Activated naive CD8-positive, alpha-beta T cell treated with anti-CD3 and anti-CD28 coated beads, Interleukin-2, amount 50 U/mL, for 24 hours (primary cell): ENCODE measurements around the gene UBA5.
A peak's percentile ranks its signal among the peaks of the same experiment; 100 is the strongest.

Source experiments
- ATAC-seq: fragments of 150-1000 bp; cut with Tn5 transposase; one replicate; pipeline ENCODE4 v1.10.0; 2021
- DNase-seq: peaks from one replicate; pipeline ENCODE4 v3.0.0; 2021
- H3K27ac Mint-ChIP-seq: one replicate; pipeline ENCODE4 v1.8.0; 2021; ENCODE audit warnings: mild to moderate bottlenecking, mixed read lengths
- H3K27me3 Mint-ChIP-seq: one replicate; pipeline ENCODE4 v1.8.0; 2021; ENCODE audit warnings: mixed read lengths
- H3K36me3 Mint-ChIP-seq: one replicate; pipeline ENCODE4 v1.8.0; 2021; ENCODE audit warnings: low read depth, mixed read lengths
- H3K4me1 Mint-ChIP-seq: one replicate; pipeline ENCODE4 v1.8.0; 2021; ENCODE audit warnings: mixed read lengths
- H3K4me3 Mint-ChIP-seq: one replicate; pipeline ENCODE4 v1.8.0; 2021; ENCODE audit warnings: mild to moderate bottlenecking, moderate library complexity, mixed read lengths
- H3K9me3 Mint-ChIP-seq: one replicate; pipeline ENCODE4 v1.8.0; 2021; ENCODE audit warnings: mixed read lengths

The UBA5 gene

DNA sequence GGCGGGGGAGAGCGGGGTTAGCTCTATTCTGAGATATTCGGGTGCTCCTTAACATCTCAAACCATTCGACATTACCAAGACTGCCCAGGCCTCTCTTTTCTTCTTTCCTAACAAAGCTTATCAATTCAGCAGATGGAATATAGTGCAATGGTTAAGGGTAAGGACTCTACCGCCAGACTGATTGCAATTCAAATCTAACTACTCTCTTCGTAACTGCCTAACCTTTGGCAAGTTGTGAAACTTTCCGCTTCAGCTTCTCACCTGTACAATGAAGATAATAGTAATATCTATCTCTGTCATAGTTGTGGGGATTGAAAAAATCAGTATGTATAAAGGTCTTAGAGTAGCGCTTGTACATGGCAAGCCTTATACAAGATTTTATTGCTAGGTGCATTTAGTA lies 972 bp downstream of the UBA5 start:
- peak overlapping the region; percentile 97 for H3K27ac Mint-ChIP-seq
- peak overlapping the region; percentile 97 for H3K4me3 Mint-ChIP-seq
- DNase-seq = no peak
- no peaks in the 10 kb centered on the region for H3K9me3 Mint-ChIP-seq
- H3K4me1 Mint-ChIP-seq = peaks cover 67% of the 10 kb centered on the region
- H3K27me3 Mint-ChIP-seq = no peaks in the 10 kb centered on the region
- peaks cover 19% of the 10 kb centered on the region for H3K36me3 Mint-ChIP-seq
- no peak for ATAC-seq

GRCh38 chr3:132662212-132662611 lies 2.1 kb downstream of the UBA5 start:
- Mint-ChIP-seq H3K9me3 (no peaks in the 10 kb centered on the region), H3K27me3 (no peaks in the 10 kb centered on the region), H3K4me3 (peak overlapping the region; percentile 97), H3K27ac (no peak overlapping the region), H3K36me3 (peaks cover 23% of the 10 kb centered on the region), H3K4me1 (peaks cover 60% of the 10 kb centered on the region)
- ATAC-seq (no peak), DNase-seq (no peak)

- H3K4me3 Mint-ChIP-seq = no peak overlapping the region
- ATAC-seq (no peak), DNase-seq (no peak)
- H3K9me3 Mint-ChIP-seq = no peaks in the 10 kb centered on the region
- H3K27me3 Mint-ChIP-seq = no peaks in the 10 kb centered on the region
- H3K36me3 Mint-ChIP-seq = peaks cover 29% of the 10 kb centered on the region
- H3K4me1 Mint-ChIP-seq = peaks cover 43% of the 10 kb centered on the region
- no peak overlapping the region for H3K27ac Mint-ChIP-seq
Observed at GRCh38 chr3:132665230-132665745, 5.2 kb downstream of the UBA5 start.

GRCh38 chr3:132669256-132669777 lies 9.2 kb downstream of the UBA5 start:
- DNase-seq (no peak), ATAC-seq (no peak)
- no peak overlapping the region for H3K4me3 Mint-ChIP-seq
- peaks cover 23% of the 10 kb centered on the region for H3K36me3 Mint-ChIP-seq
- no peaks in the 10 kb centered on the region for H3K9me3 Mint-ChIP-seq
- no peaks in the 10 kb centered on the region for H3K27me3 Mint-ChIP-seq
- H3K27ac Mint-ChIP-seq = no peak overlapping the region
- H3K4me1 Mint-ChIP-seq = peaks cover 10% of the 10 kb centered on the region

DNA sequence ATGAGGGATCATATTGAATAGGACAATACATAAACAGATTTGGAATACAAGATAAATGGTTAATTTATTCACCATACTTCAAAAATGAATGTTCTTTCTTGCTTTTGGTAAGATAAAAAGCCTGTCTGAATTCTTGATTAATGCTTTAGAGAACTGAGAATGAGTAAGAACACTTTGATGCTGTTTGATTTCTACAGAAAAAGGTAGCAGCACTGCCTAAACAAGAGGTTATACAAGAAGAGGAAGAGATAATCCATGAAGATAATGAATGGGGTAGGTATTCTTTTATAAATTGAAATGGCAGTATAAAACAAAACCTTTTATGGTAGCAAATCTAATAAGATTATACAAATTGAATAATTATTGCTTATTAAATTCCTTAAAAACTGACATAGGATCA lies 15.3 kb downstream of the UBA5 start:
- H3K27me3 Mint-ChIP-seq = no peaks in the 10 kb centered on the region
- H3K4me1 Mint-ChIP-seq = no peaks in the 10 kb centered on the region
- peaks cover 35% of the 10 kb centered on the region for H3K36me3 Mint-ChIP-seq
- H3K4me3 Mint-ChIP-seq = no peak overlapping the region
- H3K27ac Mint-ChIP-seq = no peak overlapping the region
- no peaks in the 10 kb centered on the region for H3K9me3 Mint-ChIP-seq
- ATAC-seq (no peak), DNase-seq (no peak)

GRCh38 chr3:132679911-132680310 lies 19.8 kb downstream of the UBA5 start:
- no peaks in the 10 kb centered on the region for H3K9me3 Mint-ChIP-seq
- ATAC-seq = no peak
- no peak overlapping the region for H3K4me3 Mint-ChIP-seq
- H3K27ac Mint-ChIP-seq = peak overlapping the region; percentile 9
- DNase-seq = no peak
- no peaks in the 10 kb centered on the region for H3K4me1 Mint-ChIP-seq
- peaks cover 32% of the 10 kb centered on the region for H3K36me3 Mint-ChIP-seq
- H3K27me3 Mint-ChIP-seq = no peaks in the 10 kb centered on the region

- Mint-ChIP-seq H3K27ac (no peak overlapping the region), H3K4me3 (no peak overlapping the region), H3K9me3 (no peaks in the 10 kb centered on the region), H3K36me3 (peaks cover 23% of the 10 kb centered on the region), H3K4me1 (no peaks in the 10 kb centered on the region), H3K27me3 (no peaks in the 10 kb centered on the region)
- ATAC-seq = no peak
- no peak for DNase-seq
Observed at GRCh38 chr3:132681421-132681820, 21.3 kb downstream of the UBA5 start.

DNA sequence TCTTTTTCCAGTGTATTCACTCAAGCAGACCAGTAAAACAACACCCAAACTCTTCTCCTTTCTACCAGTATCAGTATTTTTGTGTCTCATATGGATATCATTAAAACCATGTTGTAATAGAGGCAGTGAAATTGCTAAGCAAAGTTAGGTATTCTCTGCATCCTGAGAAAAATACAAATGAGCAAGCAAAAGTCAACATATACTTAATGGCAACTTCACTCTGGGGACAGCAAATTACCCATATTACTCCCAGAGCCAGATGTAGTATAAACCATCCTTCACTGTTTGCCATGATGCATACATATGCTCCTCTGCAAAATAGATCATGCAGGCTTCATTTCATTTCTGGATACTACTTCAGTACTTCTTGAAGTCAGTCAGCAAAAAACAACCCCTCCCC lies 22.1 kb downstream of the UBA5 start:
- ATAC-seq (no peak), DNase-seq (no peak)
- Mint-ChIP-seq H3K9me3 (no peaks in the 10 kb centered on the region), H3K27me3 (no peaks in the 10 kb centered on the region), H3K36me3 (peaks cover 22% of the 10 kb centered on the region), H3K4me1 (no peaks in the 10 kb centered on the region), H3K27ac (no peak overlapping the region), H3K4me3 (no peak overlapping the region)

DNA sequence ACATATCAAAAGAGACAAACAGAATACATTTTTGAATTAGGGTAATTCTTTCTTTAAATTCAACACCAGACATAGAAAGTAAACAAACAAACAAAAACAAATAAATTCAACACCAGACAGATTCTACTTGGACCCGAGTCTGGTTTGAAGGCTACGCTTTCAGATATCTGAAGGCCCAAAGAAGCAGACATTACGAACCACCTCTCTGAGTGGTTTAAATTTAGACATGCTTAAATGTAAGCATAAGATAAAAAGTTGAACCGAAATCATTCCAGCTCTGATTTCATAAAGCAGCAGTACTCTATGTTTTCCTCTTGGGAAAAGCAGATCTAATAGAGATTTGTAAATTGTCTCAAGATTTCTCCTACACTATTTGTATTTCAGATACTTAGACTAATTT lies 29.9 kb downstream of the UBA5 start:
- Mint-ChIP-seq H3K27me3 (no peaks in the 10 kb centered on the region), H3K9me3 (no peaks in the 10 kb centered on the region), H3K27ac (no peak overlapping the region), H3K4me3 (no peak overlapping the region), H3K36me3 (peaks cover 18% of the 10 kb centered on the region), H3K4me1 (peaks cover 2% of the 10 kb centered on the region)
- ATAC-seq (no peak), DNase-seq (no peak)

DNA sequence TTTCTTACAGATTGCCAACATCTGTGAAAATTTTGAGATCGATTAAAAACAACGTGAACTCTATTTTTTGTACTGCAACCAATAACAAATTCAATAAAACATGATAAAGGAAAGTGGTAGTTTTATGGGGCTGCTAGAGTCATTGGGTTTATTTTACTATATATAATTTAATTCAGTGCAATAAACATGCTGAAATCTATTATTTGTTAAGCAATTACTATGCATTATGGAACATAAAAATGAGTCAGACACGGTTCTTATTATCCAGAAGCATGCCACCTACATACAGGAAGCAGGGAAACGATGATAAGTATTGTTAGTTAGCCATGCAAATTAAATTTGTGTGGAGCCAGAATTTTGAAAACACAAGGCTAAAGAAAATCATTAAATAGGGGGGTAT lies 34.9 kb downstream of the UBA5 start:
- ATAC-seq (no peak), DNase-seq (no peak)
- Mint-ChIP-seq H3K27ac (no peak overlapping the region), H3K36me3 (peaks cover 24% of the 10 kb centered on the region), H3K27me3 (no peaks in the 10 kb centered on the region), H3K4me1 (peaks cover 2% of the 10 kb centered on the region), H3K4me3 (no peak overlapping the region), H3K9me3 (no peaks in the 10 kb centered on the region)

GRCh38 chr3:132695422-132695821 lies 35.3 kb downstream of the UBA5 start:
- Mint-ChIP-seq H3K27ac (peak overlapping the region; percentile 25), H3K27me3 (no peaks in the 10 kb centered on the region), H3K4me1 (peaks cover 2% of the 10 kb centered on the region), H3K4me3 (no peak overlapping the region), H3K9me3 (no peaks in the 10 kb centered on the region), H3K36me3 (peaks cover 22% of the 10 kb centered on the region)
- DNase-seq (no peak), ATAC-seq (no peak)

- ATAC-seq (no peak), DNase-seq (no peak)
- Mint-ChIP-seq H3K27ac (no peak overlapping the region), H3K36me3 (peaks cover 34% of the 10 kb centered on the region), H3K4me1 (no peaks in the 10 kb centered on the region), H3K27me3 (no peaks in the 10 kb centered on the region), H3K4me3 (no peak overlapping the region), H3K9me3 (no peaks in the 10 kb centered on the region)
Observed at GRCh38 chr3:132703733-132704132, 43.6 kb downstream of the UBA5 start.

DNA sequence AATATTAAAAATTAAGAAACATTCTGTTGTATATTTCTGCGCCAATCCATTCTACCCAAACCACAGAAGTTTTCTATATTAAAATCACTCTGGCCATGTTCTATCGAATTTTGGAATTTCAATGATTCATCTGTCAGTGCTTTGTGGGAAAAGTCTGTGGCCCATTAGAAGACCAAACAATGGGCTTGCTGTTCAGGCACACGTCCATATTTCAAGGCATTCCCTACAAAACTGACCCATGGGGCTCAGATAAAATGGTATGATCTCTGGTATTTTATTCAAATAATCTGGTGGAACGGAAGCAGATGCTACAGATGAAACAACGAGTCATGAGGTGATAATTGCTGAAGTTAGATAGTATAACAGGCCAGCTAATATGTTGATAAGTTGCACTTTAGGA lies 49.6 kb downstream of the UBA5 start:
- no peak for DNase-seq
- no peak overlapping the region for H3K4me3 Mint-ChIP-seq
- no peaks in the 10 kb centered on the region for H3K4me1 Mint-ChIP-seq
- peaks cover 27% of the 10 kb centered on the region for H3K36me3 Mint-ChIP-seq
- ATAC-seq = no peak
- no peak overlapping the region for H3K27ac Mint-ChIP-seq
- H3K27me3 Mint-ChIP-seq = no peaks in the 10 kb centered on the region
- no peaks in the 10 kb centered on the region for H3K9me3 Mint-ChIP-seq

DNA sequence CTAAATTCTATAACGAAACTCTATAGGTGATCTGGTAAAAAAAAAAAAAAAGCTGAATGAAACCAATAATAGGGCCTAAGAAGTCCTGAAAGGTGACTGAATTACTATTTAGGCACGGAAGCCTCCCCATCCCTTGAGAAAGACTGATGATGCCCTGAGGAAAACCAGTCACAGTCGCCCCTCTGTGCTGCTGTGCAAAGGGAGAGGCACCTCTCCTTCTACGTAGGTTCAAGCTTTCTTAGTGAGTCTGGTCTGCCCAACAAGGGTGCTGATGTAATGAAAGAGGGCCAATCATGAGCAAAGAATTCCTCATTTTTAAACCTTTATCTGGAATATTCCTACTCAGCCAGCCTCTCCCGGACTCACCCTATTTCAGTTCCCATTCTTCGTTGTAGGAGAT lies 50.2 kb downstream of the UBA5 start:
- no peak overlapping the region for H3K27ac Mint-ChIP-seq
- H3K4me1 Mint-ChIP-seq = peaks cover 3% of the 10 kb centered on the region
- no peak for DNase-seq
- no peaks in the 10 kb centered on the region for H3K9me3 Mint-ChIP-seq
- no peaks in the 10 kb centered on the region for H3K27me3 Mint-ChIP-seq
- peaks cover 27% of the 10 kb centered on the region for H3K36me3 Mint-ChIP-seq
- H3K4me3 Mint-ChIP-seq = no peak overlapping the region
- ATAC-seq = no peak

DNA sequence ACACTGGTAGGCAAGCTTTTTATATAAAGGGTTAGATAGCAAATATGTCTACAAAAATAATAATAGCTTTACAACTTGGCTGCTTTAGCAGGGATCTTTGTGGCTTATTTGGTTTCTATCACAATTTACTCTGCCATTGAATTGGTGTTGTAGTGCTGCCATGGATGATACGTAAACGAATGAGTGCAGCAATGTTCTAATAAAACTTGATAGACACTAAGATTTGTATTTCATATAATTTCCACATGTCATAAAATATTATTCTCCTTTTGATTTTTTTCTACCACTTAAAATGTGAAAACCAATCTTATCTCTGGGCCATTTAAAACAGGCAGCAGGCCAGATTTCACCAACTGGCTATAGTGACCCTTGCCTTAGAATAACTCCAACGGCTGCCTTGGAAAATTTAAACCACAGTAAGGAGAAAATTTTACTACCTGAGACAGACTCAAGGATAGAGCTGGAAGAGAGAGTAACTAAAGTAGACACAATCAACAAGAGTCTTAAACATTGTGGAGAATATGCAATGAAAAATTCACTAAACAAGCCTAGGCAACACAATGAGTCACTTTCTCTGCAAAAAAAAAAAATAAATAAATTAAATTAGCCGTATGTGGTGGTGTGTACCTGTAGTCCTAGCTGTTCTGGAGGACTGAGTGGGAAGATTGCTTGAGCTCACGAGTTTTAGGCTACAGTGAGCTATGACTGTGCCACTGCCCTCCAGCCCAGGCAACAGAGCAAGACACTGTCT lies 54.0 kb downstream of the UBA5 start:
- Mint-ChIP-seq H3K4me3 (no peak overlapping the region), H3K4me1 (peaks cover 20% of the 10 kb centered on the region), H3K9me3 (no peaks in the 10 kb centered on the region), H3K27ac (no peak overlapping the region), H3K27me3 (no peaks in the 10 kb centered on the region), H3K36me3 (peaks cover 23% of the 10 kb centered on the region)
- ATAC-seq = no peak
- no peak for DNase-seq
